Measurements from ENCODE around the gene NOS3.

NOS3 gene

GRCh38 chr7:150942591-150943452 is 48.0 kb upstream of the NOS3 start:
- H3K4me1 ChIP-seq (ENCODE audit: insufficient read depth, low read length), result peaks cover 7% of the 10 kb centered on the region
- H3K79me2 ChIP-seq (ENCODE audit: insufficient read depth, low read length), result no peaks in the 10 kb centered on the region
- H3K36me3 ChIP-seq (ENCODE audit: insufficient read depth, low read length), result no peaks in the 10 kb centered on the region
- H2AFZ ChIP-seq (ENCODE audit: low read depth, low read length), result no peak overlapping the region
- H3K27me3 ChIP-seq (ENCODE audit: insufficient read depth, low read length, poor library complexity), result peaks cover 16% of the 10 kb centered on the region
- no peak for DNase-seq
- no peak overlapping the region for H3K9ac ChIP-seq (ENCODE audit: low read depth, low read length)
- no peak overlapping the region for H3K4me2 ChIP-seq (ENCODE audit: insufficient read depth, low read length)
- H4K20me1 ChIP-seq (ENCODE audit: insufficient read depth, low read length), result peaks cover 4% of the 10 kb centered on the region
- no peak overlapping the region for H3K4me3 ChIP-seq (ENCODE audit: low read depth in 1 of 2, low read length in 2 of 2)
- no peaks in the 10 kb centered on the region for H3K9me3 ChIP-seq (ENCODE audit: insufficient read depth, low read length, severe bottlenecking)
- H3K27ac ChIP-seq (ENCODE audit: low read length), result no peak overlapping the region
- no peak for TF ChIP-seq CTCF (IDR thresholded peaks at IDR 0.05; ENCODE audit: borderline replicate concordance, extremely low read depth, low read length, poor library complexity, severe bottlenecking)
- no peak for ATAC-seq (ENCODE audit: insufficient read depth, low read depth)

DNA sequence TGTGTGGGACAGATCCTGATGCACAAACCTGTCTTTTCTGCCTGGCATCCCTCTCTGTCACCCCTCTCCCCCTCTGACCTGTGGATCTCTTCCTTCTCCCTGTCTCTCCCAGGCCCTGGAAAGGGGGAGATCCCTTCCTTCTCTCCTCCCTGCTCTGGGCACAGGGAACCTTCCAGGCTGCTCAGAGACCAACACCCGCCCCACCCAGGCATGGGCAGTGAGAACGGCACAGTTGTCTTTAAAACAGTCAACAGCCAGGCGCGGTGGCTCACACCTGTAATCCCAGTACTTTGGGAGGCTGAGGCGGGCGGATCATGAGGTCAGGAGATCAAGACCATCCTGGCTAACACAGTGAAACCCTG is 47.4 kb upstream of the NOS3 start:
- TF ChIP-seq CTCF (IDR thresholded peaks at IDR 0.05; ENCODE audit: borderline replicate concordance, extremely low read depth, low read length, poor library complexity, severe bottlenecking) (no peak), EZH2 (IDR thresholded peaks at IDR 0.05; ENCODE audit: borderline replicate concordance, low read depth, low read length, severe bottlenecking) (no peak)
- Histone ChIP-seq H3K36me3 (ENCODE audit: insufficient read depth, low read length) (no peaks in the 10 kb centered on the region), H2AFZ (ENCODE audit: low read depth, low read length) (no peak overlapping the region), H3K79me2 (ENCODE audit: insufficient read depth, low read length) (no peaks in the 10 kb centered on the region), H3K27ac (ENCODE audit: low read length) (no peak overlapping the region), H3K4me2 (ENCODE audit: insufficient read depth, low read length) (no peak overlapping the region), H4K20me1 (ENCODE audit: insufficient read depth, low read length) (peaks cover 4% of the 10 kb centered on the region), H3K9ac (ENCODE audit: low read depth, low read length) (no peak overlapping the region), H3K4me1 (ENCODE audit: insufficient read depth, low read length) (peaks cover 7% of the 10 kb centered on the region), H3K9me3 (ENCODE audit: insufficient read depth, low read length, severe bottlenecking) (no peaks in the 10 kb centered on the region), H3K27me3 (ENCODE audit: insufficient read depth, low read length, poor library complexity) (peaks cover 10% of the 10 kb centered on the region), H3K4me3 (ENCODE audit: low read depth in 1 of 2, low read length in 2 of 2) (no peak overlapping the region)
- ATAC-seq (ENCODE audit: insufficient read depth, low read depth) (no peak), DNase-seq (no peak)

DNA sequence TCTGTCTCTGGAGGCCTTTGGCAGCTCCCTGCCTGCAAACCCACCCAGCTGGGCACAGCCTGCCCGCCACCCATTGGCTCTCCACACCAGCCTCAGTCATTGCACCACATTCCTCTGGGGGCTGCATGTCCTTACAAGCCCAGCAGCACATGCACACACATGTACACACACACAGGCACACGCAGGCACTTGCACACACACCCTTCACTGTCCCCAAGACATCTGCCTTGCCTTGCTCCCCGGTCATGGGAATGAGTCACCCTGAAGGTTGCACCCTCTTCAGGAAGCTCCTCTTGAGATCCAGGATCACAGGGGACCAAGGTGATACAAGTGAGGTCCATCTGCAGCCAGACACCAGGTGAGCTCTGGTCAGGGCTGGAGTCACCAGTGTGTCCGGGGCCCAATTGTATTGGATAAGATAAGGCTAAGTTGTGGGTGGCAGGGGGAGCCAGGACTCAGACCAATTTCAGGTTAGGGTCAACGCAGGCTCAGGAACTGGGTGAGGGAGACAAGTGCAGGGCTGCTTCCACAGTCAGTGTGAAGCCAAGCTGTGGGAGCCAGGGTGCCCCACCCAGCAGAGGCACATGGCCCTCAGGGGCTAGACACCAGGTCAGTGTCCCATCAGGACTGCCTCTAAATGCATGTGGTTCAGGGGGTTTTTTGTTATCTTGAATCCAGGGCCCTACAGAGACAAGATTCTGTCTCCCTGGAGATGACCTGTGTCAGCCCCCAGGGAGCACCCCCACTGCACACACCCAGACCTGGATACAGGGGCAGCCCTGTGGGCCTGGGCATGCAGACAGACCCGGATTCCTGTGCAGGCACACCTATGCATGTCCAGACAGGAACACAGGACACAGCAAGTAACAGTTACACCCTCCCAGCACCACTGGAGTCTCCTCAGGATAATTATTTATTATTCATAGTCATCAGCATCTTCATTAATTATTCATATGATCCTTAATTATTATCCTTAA is 46.5 kb upstream of the NOS3 start:
- Histone ChIP-seq H3K27ac (ENCODE audit: low read length) (no peak overlapping the region), H3K4me3 (ENCODE audit: low read depth in 1 of 2, low read length in 2 of 2) (no peak overlapping the region), H3K79me2 (ENCODE audit: insufficient read depth, low read length) (no peaks in the 10 kb centered on the region), H3K9me3 (ENCODE audit: insufficient read depth, low read length, severe bottlenecking) (no peaks in the 10 kb centered on the region), H3K36me3 (ENCODE audit: insufficient read depth, low read length) (no peaks in the 10 kb centered on the region), H3K4me1 (ENCODE audit: insufficient read depth, low read length) (peaks cover 7% of the 10 kb centered on the region), H3K4me2 (ENCODE audit: insufficient read depth, low read length) (no peak overlapping the region), H2AFZ (ENCODE audit: low read depth, low read length) (no peak overlapping the region), H3K27me3 (ENCODE audit: insufficient read depth, low read length, poor library complexity) (peaks cover 3% of the 10 kb centered on the region), H4K20me1 (ENCODE audit: insufficient read depth, low read length) (peaks cover 4% of the 10 kb centered on the region), H3K9ac (ENCODE audit: low read depth, low read length) (no peak overlapping the region)
- no peak for TF ChIP-seq EZH2 (IDR thresholded peaks at IDR 0.05; ENCODE audit: borderline replicate concordance, low read depth, low read length, severe bottlenecking)
- no peak for TF ChIP-seq CTCF (IDR thresholded peaks at IDR 0.05; ENCODE audit: borderline replicate concordance, extremely low read depth, low read length, poor library complexity, severe bottlenecking)
- no peak for ATAC-seq (ENCODE audit: insufficient read depth, low read depth)
- no peak for DNase-seq

Data from DND-41 (cell line).